ENCODE results near the gene GPATCH3. TPM values are rescaled to one million over a fixed set of nuclear protein-coding genes. Genes with fewer than 3 reads are reported as not detected.

The GPATCH3 gene
- total and polyA plus RNA-seq, 2 experiments from 2014 or later = 6.3 to 9.3 TPM

DNA sequence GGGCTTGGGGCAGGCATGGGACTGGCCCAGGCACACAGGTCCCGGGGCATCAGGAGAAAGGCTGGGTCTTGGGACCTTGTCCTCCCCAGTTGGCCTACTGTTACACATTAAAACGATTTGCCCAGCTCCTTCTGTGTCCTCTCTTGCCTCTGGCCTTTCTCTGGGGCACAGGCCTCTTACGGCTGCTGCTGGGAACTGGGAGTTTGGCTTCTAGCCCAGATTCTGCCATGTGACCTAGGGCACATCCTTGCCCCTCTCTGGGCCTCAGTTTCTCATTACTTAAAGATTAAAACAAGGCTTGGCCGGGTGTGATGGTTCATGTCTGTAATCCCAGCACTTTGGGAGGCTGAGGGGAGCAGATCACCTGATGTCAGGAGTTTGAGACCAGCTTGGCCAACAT lies 46.0 kb upstream of the GPATCH3 start:
- in situ Hi-C loops (cut with MboI) = no loop called here

DNA sequence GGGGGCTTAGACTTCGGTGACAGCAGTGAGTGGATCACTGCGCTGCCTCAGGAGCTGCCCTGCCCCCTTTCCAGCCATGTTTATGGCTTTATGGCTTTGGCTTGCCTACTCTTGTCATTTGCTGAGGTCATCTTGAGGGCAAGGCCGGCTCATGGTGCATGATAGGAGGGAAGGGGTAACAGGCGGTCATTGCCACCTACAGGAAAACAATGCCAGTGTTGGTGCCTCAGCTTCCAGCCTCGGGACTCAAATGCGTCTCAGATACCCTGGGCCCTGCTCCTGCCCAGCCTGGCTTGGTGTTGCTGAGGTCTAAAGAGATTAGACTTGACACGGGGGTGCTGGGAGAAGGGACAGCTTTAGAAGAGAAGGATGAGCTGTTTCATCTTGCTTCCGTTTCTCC lies 45.5 kb upstream of the GPATCH3 start:
- H3K9me2 ChIP-seq (ENCODE audit: insufficient read depth) = no peaks in the 10 kb centered on the region
- H3K4me1 ChIP-seq (ENCODE audit: insufficient read depth) = peaks cover 2% of the 10 kb centered on the region; the same call in 1 of the 2 replicates
- no peak overlapping the region for H3K27ac ChIP-seq
- 71 to 75% methylated on average over 8 of the region's 8 CpGs for WGBS, 2 experiments (ENCODE audit: low coverage in 1 of 2, low lambda C conversion rate in 2 of 2, missing lambda C conversion rate in 2 of 2)
- no peaks in the 10 kb centered on the region for H4K20me1 ChIP-seq (ENCODE audit: insufficient read depth)
- H3K4me3 ChIP-seq = no peak overlapping the region
- in situ Hi-C loops (cut with MboI) = no loop called here
- no peaks in the 10 kb centered on the region for H3K9me3 ChIP-seq (ENCODE audit: low read depth)
- peaks cover 5% of the 10 kb centered on the region; the same call in 1 of the 2 replicates for H3K79me2 ChIP-seq (ENCODE audit: insufficient read depth)
- TF ChIP-seq EZH2 (IDR thresholded peaks at IDR 0.05; ENCODE audit: insufficient read depth, poor library complexity, severe bottlenecking) = no peak
- TF ChIP-seq EZH2phosphoT487 (IDR thresholded peaks at IDR 0.05; ENCODE audit: insufficient read depth, low read depth) = no peak
- no peak for DNase-seq
- H3K9ac ChIP-seq = no peak overlapping the region
- H3K4me2 ChIP-seq (ENCODE audit: unreplicated experiment) = no peak overlapping the region
- H2AFZ ChIP-seq = no peak overlapping the region
- peaks cover 12% of the 10 kb centered on the region; the same call in 1 of the 2 replicates for H3F3A ChIP-seq (ENCODE audit: insufficient read depth)
- peaks cover 40% of the 10 kb centered on the region for H3K36me3 ChIP-seq (ENCODE audit: low read depth)
- H3K27me3 ChIP-seq (replicated peaks; ENCODE audit: insufficient read depth) = no peaks in the 10 kb centered on the region

More for the DNA sequence above, 46.0 kb upstream of the GPATCH3 start:
- no peaks in the 10 kb centered on the region for H4K20me1 ChIP-seq (ENCODE audit: insufficient read depth)
- no peaks in the 10 kb centered on the region for H3K9me2 ChIP-seq (ENCODE audit: insufficient read depth)
- no peaks in the 10 kb centered on the region for H3K4me1 ChIP-seq (ENCODE audit: insufficient read depth)
- H3K4me2 ChIP-seq (ENCODE audit: unreplicated experiment) = no peak overlapping the region
- H3K9me3 ChIP-seq (ENCODE audit: low read depth) = no peaks in the 10 kb centered on the region
- H3K27ac ChIP-seq = no peak overlapping the region
- WGBS, 2 experiments (ENCODE audit: low coverage in 1 of 2, low lambda C conversion rate in 2 of 2, missing lambda C conversion rate in 2 of 2) = 70 to 73% methylated on average over 4 of the region's 4 CpGs
- peaks cover 40% of the 10 kb centered on the region for H3K36me3 ChIP-seq (ENCODE audit: low read depth)
- peaks cover 12% of the 10 kb centered on the region; the same call in 1 of the 2 replicates for H3F3A ChIP-seq (ENCODE audit: insufficient read depth)
- H2AFZ ChIP-seq = no peak overlapping the region
- H3K9ac ChIP-seq = no peak overlapping the region
- H3K79me2 ChIP-seq (ENCODE audit: insufficient read depth) = peaks cover 2% of the 10 kb centered on the region; the same call in 1 of the 2 replicates
- H3K27me3 ChIP-seq (replicated peaks; ENCODE audit: insufficient read depth) = no peaks in the 10 kb centered on the region
- H3K4me3 ChIP-seq = no peak overlapping the region
- TF ChIP-seq EZH2 (IDR thresholded peaks at IDR 0.05; ENCODE audit: insufficient read depth, poor library complexity, severe bottlenecking) (no peak), EZH2phosphoT487 (IDR thresholded peaks at IDR 0.05; ENCODE audit: insufficient read depth, low read depth) (no peak)
- DNase-seq = no peak

DNA sequence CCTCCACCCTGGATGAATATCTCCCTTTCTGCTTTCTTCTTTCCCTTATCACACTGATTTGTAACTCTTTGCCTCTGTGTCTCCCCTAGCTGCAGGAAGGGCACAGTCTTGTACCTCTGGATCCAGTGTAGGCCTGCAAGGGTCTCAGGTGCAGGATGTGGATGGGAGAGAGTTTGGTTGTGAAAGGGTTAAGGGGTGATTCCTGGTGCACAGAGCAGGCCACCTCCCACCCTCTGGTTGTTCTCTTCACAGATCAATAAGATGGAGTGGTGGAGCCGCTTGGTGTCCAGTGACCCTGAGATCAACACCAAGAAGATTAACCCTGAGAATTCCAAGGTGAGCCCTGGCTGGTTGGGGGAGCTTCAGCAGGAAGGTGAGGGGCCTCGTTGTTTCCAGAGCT lies 44.9 kb upstream of the GPATCH3 start:
- Histone ChIP-seq H3K9ac (no peak overlapping the region), H4K20me1 (ENCODE audit: insufficient read depth) (no peaks in the 10 kb centered on the region), H3K79me2 (ENCODE audit: insufficient read depth) (peaks cover 5% of the 10 kb centered on the region; the same call in 1 of the 2 replicates), H3K36me3 (ENCODE audit: low read depth) (peaks cover 40% of the 10 kb centered on the region), H2AFZ (no peak overlapping the region), H3K27me3 (replicated peaks; ENCODE audit: insufficient read depth) (no peaks in the 10 kb centered on the region), H3K4me2 (ENCODE audit: unreplicated experiment) (no peak overlapping the region), H3K9me2 (ENCODE audit: insufficient read depth) (no peaks in the 10 kb centered on the region), H3K9me3 (ENCODE audit: low read depth) (no peaks in the 10 kb centered on the region), H3K27ac (no peak overlapping the region), H3F3A (ENCODE audit: insufficient read depth) (peaks cover 13% of the 10 kb centered on the region; the same call in 1 of the 2 replicates), H3K4me3 (no peak overlapping the region), H3K4me1 (ENCODE audit: insufficient read depth) (peaks cover 8% of the 10 kb centered on the region)
- no peak for TF ChIP-seq EZH2 (IDR thresholded peaks at IDR 0.05; ENCODE audit: insufficient read depth, poor library complexity, severe bottlenecking)
- TF ChIP-seq EZH2phosphoT487 (IDR thresholded peaks at IDR 0.05; ENCODE audit: insufficient read depth, low read depth) = no peak
- 79 to 86% methylated on average over 2 of the region's 2 CpGs for WGBS, 2 experiments (ENCODE audit: low coverage in 1 of 2, low lambda C conversion rate in 2 of 2, missing lambda C conversion rate in 2 of 2)
- DNase-seq = no peak
- in situ Hi-C loops (cut with MboI) = no loop called here

DNA sequence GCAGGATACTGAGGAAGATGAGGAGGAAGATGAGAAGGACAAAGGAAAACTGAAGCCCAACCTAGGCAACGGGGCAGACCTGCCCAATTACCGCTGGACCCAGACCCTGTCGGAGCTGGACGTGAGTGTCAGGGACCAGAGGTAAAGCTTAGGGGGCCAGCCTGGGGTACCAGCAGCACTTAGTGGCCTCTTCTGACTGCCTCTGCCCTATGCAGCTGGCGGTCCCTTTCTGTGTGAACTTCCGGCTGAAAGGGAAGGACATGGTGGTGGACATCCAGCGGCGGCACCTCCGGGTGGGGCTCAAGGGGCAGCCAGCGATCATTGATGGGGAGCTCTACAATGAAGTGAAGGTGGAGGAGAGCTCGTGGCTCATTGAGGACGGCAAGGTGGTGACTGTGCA lies 42.4 kb upstream of the GPATCH3 start:
- Histone ChIP-seq H3F3A (ENCODE audit: insufficient read depth) (peaks cover 13% of the 10 kb centered on the region), H3K4me3 (no peak overlapping the region), H2AFZ (no peak overlapping the region), H3K4me1 (ENCODE audit: insufficient read depth) (peaks cover 15% of the 10 kb centered on the region), H3K27ac (no peak overlapping the region), H3K4me2 (ENCODE audit: unreplicated experiment) (no peak overlapping the region), H3K79me2 (ENCODE audit: insufficient read depth) (peaks cover 30% of the 10 kb centered on the region), H3K9ac (no peak overlapping the region), H3K27me3 (replicated peaks; ENCODE audit: insufficient read depth) (no peaks in the 10 kb centered on the region), H3K9me3 (ENCODE audit: low read depth) (no peaks in the 10 kb centered on the region), H3K9me2 (ENCODE audit: insufficient read depth) (no peaks in the 10 kb centered on the region), H3K36me3 (ENCODE audit: low read depth) (peaks cover 40% of the 10 kb centered on the region), H4K20me1 (ENCODE audit: insufficient read depth) (no peaks in the 10 kb centered on the region)
- no peak for DNase-seq
- no peak for TF ChIP-seq EZH2phosphoT487 (IDR thresholded peaks at IDR 0.05; ENCODE audit: insufficient read depth, low read depth)
- no peak for TF ChIP-seq EZH2 (IDR thresholded peaks at IDR 0.05; ENCODE audit: insufficient read depth, poor library complexity, severe bottlenecking)
- in situ Hi-C loops (cut with MboI) = no loop called here
- 95 to 96% methylated on average over 12 of the region's 12 CpGs for WGBS, 2 experiments (ENCODE audit: low coverage in 1 of 2, low lambda C conversion rate in 2 of 2, missing lambda C conversion rate in 2 of 2)

DNA sequence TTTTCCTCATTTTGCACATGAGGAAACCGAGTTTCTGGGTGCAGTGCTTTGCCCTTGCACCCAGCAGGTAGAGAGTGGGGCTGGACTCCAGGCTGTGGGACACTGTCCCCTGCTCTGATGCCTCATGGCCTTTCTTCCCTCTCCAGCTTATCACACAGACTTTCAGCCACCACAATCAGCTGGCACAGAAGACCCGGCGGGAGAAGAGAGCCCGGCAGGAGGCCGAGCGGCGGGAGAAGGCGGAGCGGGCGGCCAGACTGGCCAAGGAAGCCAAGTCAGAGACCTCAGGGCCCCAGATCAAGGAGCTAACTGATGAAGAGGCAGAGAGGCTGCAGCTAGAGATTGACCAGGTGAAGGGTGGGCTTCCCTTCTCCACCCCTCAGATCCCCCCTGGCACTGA lies 41.0 kb upstream of the GPATCH3 start:
- 93 to 95% methylated on average over 10 of the region's 10 CpGs for WGBS, 2 experiments (ENCODE audit: low coverage in 1 of 2, low lambda C conversion rate in 2 of 2, missing lambda C conversion rate in 2 of 2)
- Histone ChIP-seq H4K20me1 (ENCODE audit: insufficient read depth) (no peaks in the 10 kb centered on the region), H3K27me3 (replicated peaks; ENCODE audit: insufficient read depth) (no peaks in the 10 kb centered on the region), H3K36me3 (ENCODE audit: low read depth) (peaks cover 35% of the 10 kb centered on the region), H3K9me2 (ENCODE audit: insufficient read depth) (no peaks in the 10 kb centered on the region), H3K27ac (no peak overlapping the region), H3F3A (ENCODE audit: insufficient read depth) (peaks cover 7% of the 10 kb centered on the region), H3K9ac (peak overlapping the region; percentile 75), H3K4me3 (no peak overlapping the region), H3K4me2 (ENCODE audit: unreplicated experiment) (no peak overlapping the region), H3K79me2 (ENCODE audit: insufficient read depth) (peaks cover 42% of the 10 kb centered on the region), H2AFZ (no peak overlapping the region), H3K9me3 (ENCODE audit: low read depth) (no peaks in the 10 kb centered on the region), H3K4me1 (ENCODE audit: insufficient read depth) (peaks cover 15% of the 10 kb centered on the region)
- TF ChIP-seq EZH2 (IDR thresholded peaks at IDR 0.05; ENCODE audit: insufficient read depth, poor library complexity, severe bottlenecking) = no peak
- no peak for TF ChIP-seq EZH2phosphoT487 (IDR thresholded peaks at IDR 0.05; ENCODE audit: insufficient read depth, low read depth)
- no peak for DNase-seq
- in situ Hi-C loops (cut with MboI) = no loop called here

Measured in GM23248 (cell line).